HG02759 (cell line): ENCODE data around the gene EIF2B5.
"Not testable (repeated sequence)": the region's sequence is repeated elsewhere in the genome, so short reads cannot be mapped to it uniquely, and the experiment has no call there.

ENCODE experiments used
- ATAC-seq: cut with Tn5 transposase; IDR thresholded peaks from one replicate; pipeline ENCODE4 v1.9.1; 2021; ENCODE audit warnings: mild to moderate bottlenecking, moderate library complexity; ENCODE audit not compliant: unreplicated experiment

The EIF2B5 gene

DNA sequence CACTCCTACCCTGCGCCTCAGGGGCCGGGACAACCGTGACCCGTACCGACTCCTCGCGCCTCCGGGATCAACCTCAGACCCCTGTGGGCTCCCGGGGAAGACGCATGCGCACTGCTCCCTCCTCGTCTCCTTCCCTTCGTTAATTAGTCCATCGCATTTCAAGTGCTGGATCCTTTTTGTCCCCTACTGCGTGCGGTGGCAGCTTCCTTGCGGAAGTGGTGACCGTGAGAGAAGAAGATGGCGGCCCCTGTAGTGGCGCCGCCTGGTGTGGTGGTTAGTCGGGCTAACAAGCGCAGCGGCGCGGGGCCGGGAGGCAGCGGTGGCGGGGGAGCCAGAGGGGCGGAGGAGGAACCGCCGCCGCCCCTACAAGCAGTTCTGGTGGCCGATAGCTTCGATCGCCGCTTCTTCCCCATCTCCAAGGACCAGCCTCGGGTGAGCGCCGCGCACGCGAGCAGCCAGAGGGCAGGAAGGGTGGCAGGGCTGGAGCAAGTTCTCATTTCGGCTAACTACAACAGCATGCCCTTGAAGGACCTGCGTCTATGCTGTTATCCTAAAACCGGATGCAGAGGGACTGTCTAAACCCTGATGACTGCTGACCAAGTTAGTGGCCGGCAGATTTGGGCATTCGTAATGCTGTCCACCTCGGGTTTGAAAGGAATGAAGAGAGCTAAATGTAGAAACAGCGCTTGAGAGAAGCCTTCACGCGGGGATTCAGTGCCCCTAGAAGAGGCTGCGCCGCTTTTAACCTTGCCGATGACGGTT is at the start of gene EIF2B5:
Gene EIF2B5 (plus strand): TSS at position 210 of the 762 bp plus-strand sequence. CDS start 28 bp downstream, at position 238.
- ATAC-seq: peak; percentile 93

- ATAC-seq: no peak
Observed at GRCh38 chr3:184085389-184085852, 49.7 kb upstream of the EIF2B5 start.

GRCh38 chr3:184092199-184092598 is 43.0 kb upstream of the EIF2B5 start:
- ATAC-seq: no peak

- no peak for ATAC-seq
Observed at GRCh38 chr3:184096811-184097383, 38.3 kb upstream of the EIF2B5 start, which contains the start of gene HTR3E. HTR3E (plus strand) TSS chr3:184097064; CDS start chr3:184097530, 466 bp downstream.

- no peak for ATAC-seq
Observed at GRCh38 chr3:184097556-184097955, 37.6 kb upstream of the EIF2B5 start.

DNA sequence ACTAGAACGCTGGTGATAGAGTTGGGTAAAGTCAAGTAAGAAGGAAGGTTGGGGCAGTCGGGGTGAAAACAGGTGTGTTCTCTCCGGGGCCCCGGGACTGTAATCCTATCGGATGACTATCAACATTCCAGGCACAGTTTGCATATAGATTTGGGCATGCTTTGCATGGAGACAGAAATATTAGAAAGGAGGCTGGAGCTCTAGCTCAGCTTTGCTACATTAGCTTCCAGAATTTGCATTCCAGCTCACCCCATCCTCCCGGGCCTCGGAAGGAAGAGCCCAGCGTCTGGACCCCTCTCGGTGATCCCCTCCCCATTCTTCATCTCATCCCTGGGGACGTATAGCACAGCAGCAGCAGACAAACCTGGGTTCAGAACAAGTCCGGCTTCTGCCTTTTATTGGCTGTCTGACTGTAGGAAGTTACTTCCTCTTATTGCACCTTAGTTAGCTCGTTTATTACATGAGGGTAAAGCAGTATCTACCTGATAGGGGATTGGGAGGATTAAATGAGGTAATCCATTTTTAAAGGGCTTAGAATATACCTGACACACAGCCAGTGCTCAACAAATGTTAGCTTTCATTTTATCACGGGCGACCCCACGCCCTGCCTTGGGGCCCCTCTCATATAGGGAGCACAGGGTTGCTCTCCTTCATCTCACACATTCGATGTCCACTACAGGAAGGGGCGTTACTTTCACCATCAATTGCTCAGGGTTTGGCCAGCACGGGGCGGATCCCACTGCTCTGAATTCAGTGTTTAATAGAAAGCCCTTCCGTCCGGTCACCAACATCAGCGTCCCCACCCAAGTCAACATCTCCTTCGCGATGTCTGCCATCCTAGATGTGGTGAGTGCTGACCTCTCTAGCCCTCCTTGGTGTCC is 35.1 kb upstream of the EIF2B5 start:
- ATAC-seq: no peak

DNA sequence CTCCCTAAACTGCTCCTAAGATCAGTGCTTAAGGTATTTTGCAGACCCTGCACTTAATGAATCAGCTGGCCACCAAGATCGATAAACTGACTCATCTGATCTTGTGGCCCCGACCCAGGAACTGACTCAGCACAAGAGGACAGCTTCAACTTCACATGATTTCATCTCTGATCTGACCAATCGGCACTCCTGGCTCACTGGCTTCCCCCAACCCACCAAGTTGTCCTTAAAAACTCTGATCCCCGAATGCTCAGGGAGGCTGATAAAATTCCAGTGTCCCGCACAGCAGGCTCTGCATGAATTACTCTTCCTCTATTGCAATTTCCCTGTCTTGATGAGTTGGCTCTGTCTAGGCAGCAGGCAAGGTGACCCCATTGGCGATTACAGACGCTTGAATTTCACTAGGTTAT is 24.8 kb upstream of the EIF2B5 start:
- no peak for ATAC-seq

DNA sequence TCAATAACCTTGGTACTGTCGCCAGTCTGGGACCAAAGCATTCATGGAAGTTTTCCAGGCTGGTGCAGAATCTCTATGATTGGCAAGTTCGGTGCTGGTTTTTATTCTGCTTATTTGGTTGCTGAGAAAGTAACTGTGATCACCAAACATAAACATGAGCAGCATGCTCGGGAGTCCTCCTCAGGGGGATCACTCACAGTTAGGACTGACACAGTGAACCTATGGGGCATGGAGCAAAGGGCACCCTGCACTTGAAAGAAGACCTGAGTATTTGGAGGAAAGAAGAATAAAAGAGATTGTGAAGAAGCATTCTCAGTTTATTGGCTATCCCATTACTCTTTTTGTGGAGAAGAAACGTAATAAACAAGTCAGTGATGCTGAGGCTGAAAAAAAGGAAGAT is 19.1 kb upstream of the EIF2B5 start:
- ATAC-seq: no peak

- no peak for ATAC-seq
Observed at GRCh38 chr3:184117636-184118035, 17.5 kb upstream of the EIF2B5 start.

- not testable (repeated sequence) for ATAC-seq
Observed at GRCh38 chr3:184121031-184121430, 14.1 kb upstream of the EIF2B5 start.

DNA sequence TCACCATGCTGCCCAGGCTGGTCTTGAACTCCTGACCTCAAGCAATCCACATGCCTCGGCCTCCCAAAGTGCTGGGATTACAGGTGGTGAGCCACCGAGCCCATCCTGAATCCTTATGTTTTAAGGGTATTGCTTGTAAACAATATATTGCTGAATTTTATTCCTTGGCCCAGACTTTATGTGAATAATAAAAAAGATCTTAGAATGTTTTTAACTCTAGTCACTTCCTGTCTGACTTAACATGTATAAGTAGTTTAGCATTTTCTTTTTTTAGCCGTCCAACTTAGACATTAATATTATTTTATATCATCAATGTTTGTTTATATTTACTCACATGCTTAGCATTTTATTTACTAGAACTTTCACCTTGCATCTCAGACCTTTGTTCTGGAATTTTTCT is 9.2 kb upstream of the EIF2B5 start:
- no peak for ATAC-seq

DNA sequence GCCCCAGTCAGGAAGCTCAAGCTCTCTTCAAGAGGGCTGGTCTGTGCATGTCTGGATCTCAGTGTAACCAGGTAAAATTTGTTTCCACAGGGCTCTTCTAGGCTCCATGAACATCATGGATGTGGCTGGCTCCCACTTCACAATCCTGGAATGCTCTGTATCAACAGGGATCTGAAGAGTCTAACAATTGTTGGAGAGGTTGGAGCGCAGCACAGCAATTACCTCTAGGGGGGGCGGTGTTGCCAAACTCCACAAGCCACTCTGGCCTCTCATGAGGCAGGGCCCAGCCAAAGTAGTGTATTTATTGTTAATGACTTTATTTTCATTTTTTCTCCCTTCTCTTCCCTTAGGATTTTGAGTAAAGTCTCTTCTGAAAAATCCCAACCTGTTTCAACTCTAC is 6.1 kb upstream of the EIF2B5 start:
- ATAC-seq: no peak

- no peak for ATAC-seq
Observed at GRCh38 chr3:184132945-184133344, 2.2 kb upstream of the EIF2B5 start.

DNA sequence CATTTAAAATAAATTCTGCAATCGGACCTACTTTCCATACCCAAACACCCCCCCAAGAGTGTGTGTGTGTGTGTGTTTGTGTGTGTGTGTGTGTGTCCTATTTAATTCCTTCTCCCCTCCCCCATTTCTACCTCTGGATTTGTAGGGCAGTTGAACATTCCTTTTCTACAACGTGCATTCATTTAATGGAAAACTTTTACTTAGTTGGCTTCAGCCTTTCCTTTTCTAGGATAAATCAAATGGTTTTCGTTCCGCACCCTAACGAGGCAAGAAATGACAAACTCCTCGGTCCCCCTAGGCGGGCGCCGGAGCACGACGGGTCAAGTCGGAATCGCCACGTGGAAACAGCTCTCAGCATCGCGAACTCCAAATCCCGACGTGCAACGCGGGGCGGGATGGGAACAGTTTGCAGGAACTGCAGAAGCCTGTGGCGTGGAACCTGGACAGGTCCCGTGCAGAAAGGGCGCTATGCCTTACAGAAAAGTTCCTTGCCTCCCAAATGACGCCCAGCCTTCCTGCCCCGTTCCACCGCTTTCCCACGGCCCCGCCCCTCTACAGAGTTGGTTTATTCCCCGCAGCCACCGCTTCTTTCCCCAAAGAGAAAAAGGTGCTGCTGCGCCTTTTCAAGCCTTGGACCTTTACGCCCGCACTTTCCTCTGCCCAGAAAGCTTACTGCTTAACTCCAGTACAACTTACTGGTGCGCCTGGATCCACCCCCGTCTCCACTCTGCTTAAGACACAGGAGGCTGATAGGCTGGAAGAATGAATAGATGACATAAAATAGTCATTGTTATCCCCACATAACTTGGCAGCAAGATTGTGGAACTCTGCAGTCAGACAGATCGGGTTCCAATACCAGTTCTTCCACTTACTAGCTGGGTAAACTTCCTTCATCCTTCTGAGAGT is 1.1 kb upstream of the EIF2B5 start:
- ATAC-seq: no peak

DNA sequence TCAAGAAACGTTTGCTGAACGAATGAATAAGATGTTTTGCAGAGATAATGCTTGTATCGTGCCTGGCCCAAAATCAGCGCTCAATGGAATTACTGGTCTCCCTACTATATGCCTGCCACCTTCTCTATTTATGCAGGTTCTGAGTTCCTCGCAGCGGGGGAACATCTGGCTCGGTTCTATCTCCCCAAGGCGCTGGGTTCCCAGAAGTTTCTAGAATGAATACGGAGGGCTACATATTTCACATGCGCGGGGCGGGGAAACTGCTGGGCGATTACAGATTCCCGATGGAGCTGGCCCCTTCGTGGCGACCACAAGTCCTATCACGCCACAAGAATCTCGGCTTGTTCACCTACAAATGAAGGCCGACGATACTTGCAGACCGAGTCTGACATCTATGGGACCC is 411 bp upstream of the EIF2B5 start:
- peak; percentile 13 for ATAC-seq

GRCh38 chr3:184135911-184136260 is 728 bp downstream of the EIF2B5 start:
- no peak for ATAC-seq

- no peak for ATAC-seq
Observed at GRCh38 chr3:184140436-184140835, 5.3 kb downstream of the EIF2B5 start.

GRCh38 chr3:184142199-184142598 is 7.0 kb downstream of the EIF2B5 start:
- no peak for ATAC-seq

- no peak for ATAC-seq
Observed at GRCh38 chr3:184143327-184143726, 8.2 kb downstream of the EIF2B5 start.

DNA sequence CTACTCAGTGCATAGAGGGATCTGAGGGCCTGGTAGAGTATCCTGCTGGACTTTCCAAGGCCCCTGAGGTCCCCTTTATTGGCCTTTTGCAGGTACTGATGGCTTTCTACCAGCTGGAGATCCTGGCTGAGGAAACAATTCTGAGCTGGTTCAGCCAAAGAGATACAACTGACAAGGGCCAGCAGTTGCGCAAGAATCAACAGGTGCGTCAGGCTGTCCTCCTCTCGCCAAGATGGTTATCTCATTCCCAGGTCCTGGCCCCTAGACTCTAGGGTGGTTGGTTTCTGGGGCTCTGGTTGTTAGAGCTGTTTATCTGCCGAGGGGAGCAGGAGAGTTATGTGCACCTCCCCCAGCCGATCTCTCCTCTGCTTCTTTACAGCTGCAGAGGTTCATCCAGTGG is 9.3 kb downstream of the EIF2B5 start:
- ATAC-seq: no peak
